Colonic mucosa (tissue), 4 donors: Measurements from ENCODE around the gene TFR2. TPM values are rescaled to one million over a fixed set of nuclear protein-coding genes. Genes with fewer than 3 reads are reported as not detected.

Experiments used
- DNase-seq: peaks from one replicate; pipeline ENCODE4 v3.0.0-alpha.2; 2020
- H3K27ac ChIP-seq: fragments of 200-600 bp; one replicate; pipeline ENCODE4 v1.8.0; 2021
- H3K27me3 ChIP-seq: fragments of 200-600 bp; one replicate; pipeline ENCODE4 v1.8.0; 2021
- H3K36me3 ChIP-seq: fragments of 200-600 bp; one replicate; pipeline ENCODE4 v1.8.0; 2021
- H3K4me1 ChIP-seq: fragments of 200-600 bp; one replicate; pipeline ENCODE4 v1.8.0; 2021; ENCODE audit warnings: mild to moderate bottlenecking
- H3K4me3 ChIP-seq: fragments of 200-600 bp; one replicate; pipeline ENCODE4 v1.8.0; 2021
- H3K9ac ChIP-seq, 2 donors: one replicate each; pipeline ENCODE4 v1.7.0; 2013; ENCODE audit warnings: control low read depth in 2 of 2, low read depth in 2 of 2, low read length in 2 of 2
- H3K9me3 ChIP-seq: fragments of 200-600 bp; one replicate; pipeline ENCODE4 v1.8.0; 2021
- CTCF ChIP-seq: fragments of 200-600 bp; IDR thresholded peaks from one replicate; pipeline ENCODE4 v1.8.0; 2022; ENCODE audit warnings: antibody characterized with exemption, mild to moderate bottlenecking
- intact Hi-C: fragments of 100-400 bp; cut with DNase I; formaldehyde crosslinking; loops from one replicate; pipeline ENCODE4 v1.14.1; 2022
- total RNA-seq, 2 donors: library from RNA; stranded (reverse); fragmentation: NEBNext Ultra II Directional in 1 of 2; extraction: Animal tissue kit (Norgen Biotek cat#: 25700) in 1 of 2; gene quantifications; one replicate each; pipeline ENCODE4 v1.2.1, GENCODE V29; 2021
- donor health status: healthy.
- donor health status: DM: no; HTN: no; CAD: no.
- donor health status: DM: no; HTN: no; CAD: no.

TFR2 gene
- total RNA-seq, 2 donors from 2014 or later, result 1.8 to 2.3 TPM

GRCh38 chr7:100584054-100584682, 57.2 kb downstream of the TFR2 start:
- peak overlapping the region; percentile 100 for H3K4me3 ChIP-seq

GRCh38 chr7:100583132-100584053, 58.0 kb downstream of the TFR2 start:
- intact Hi-C loops, result no loop called here
- no peaks in the 10 kb centered on the region for H3K9me3 ChIP-seq
- H3K27me3 ChIP-seq, result no peaks in the 10 kb centered on the region
- peak overlapping the region; percentile 100 for H3K4me3 ChIP-seq
- TF ChIP-seq CTCF, result no peak
- peaks cover 16% of the 10 kb centered on the region for H3K4me1 ChIP-seq
- peak overlapping the region; percentile 100 for H3K27ac ChIP-seq
- peaks cover 15% of the 10 kb centered on the region for H3K36me3 ChIP-seq
- H3K9ac ChIP-seq, result peak overlapping the region; percentile 36 to 94
- DNase-seq, result peak; percentile 68

More at GRCh38 chr7:100584054-100584682, 57.2 kb downstream of the TFR2 start:
- DNase-seq, result no peak
- peaks cover 16% of the 10 kb centered on the region for H3K4me1 ChIP-seq
- no peaks in the 10 kb centered on the region for H3K27me3 ChIP-seq
- no peaks in the 10 kb centered on the region for H3K9me3 ChIP-seq
- TF ChIP-seq CTCF, result no peak
- intact Hi-C loops, result no loop called here
- H3K27ac ChIP-seq, result peak overlapping the region; percentile 100
- H3K9ac ChIP-seq, result peak overlapping the region; percentile 33 to 94
- peaks cover 11% of the 10 kb centered on the region for H3K36me3 ChIP-seq

GRCh38 chr7:100582650-100583049, 58.7 kb downstream of the TFR2 start:
- Histone ChIP-seq H3K27ac (peak overlapping the region; percentile 100), H3K36me3 (peaks cover 22% of the 10 kb centered on the region), H3K27me3 (no peaks in the 10 kb centered on the region), H3K9ac (peak overlapping the region; percentile 36 to 94), H3K9me3 (no peaks in the 10 kb centered on the region), H3K4me1 (peaks cover 16% of the 10 kb centered on the region), H3K4me3 (no peak overlapping the region)
- no peak for DNase-seq
- intact Hi-C loops, result no loop called here
- TF ChIP-seq CTCF, result no peak

- intact Hi-C loops, result no loop called here
- peaks cover 16% of the 10 kb centered on the region for H3K4me1 ChIP-seq
Measured at GRCh38 chr7:100582041-100582579, 59.2 kb downstream of the TFR2 start.

More at GRCh38 chr7:100582041-100582579, 59.2 kb downstream of the TFR2 start:
- Histone ChIP-seq H3K27me3 (no peaks in the 10 kb centered on the region), H3K9me3 (no peaks in the 10 kb centered on the region), H3K4me3 (no peak overlapping the region), H3K36me3 (peaks cover 24% of the 10 kb centered on the region), H3K9ac (no peak overlapping the region), H3K27ac (no peak overlapping the region)
- no peak for DNase-seq
- TF ChIP-seq CTCF, result no peak
